ENCODE measurements around the gene CFAP73.
"Not testable (repeated sequence)": the region's sequence is repeated elsewhere in the genome, so short reads cannot be mapped to it uniquely, and the experiment has no call there.

CFAP73 gene

GRCh38 chr12:113138826-113139225 lies 10.7 kb upstream of the CFAP73 start:
- no peak overlapping the region for H3K4me3 ChIP-seq (ENCODE audit: low read depth, low read length)
- TF ChIP-seq POLR2A (IDR thresholded peaks at IDR 0.05; ENCODE audit: extremely low read depth, insufficient read length) (no peak), MAX (IDR thresholded peaks at IDR 0.05; ENCODE audit: low read depth, low read length) (no peak), MYC (IDR thresholded peaks at IDR 0.05; ENCODE audit: low read depth, low read length) (no peak), CTCF (IDR thresholded peaks at IDR 0.05; ENCODE audit: low read depth, low read length) (no peak)
- DNase-seq (ENCODE audit: low read depth): no peak

GRCh38 chr12:113140706-113141105 lies 8.8 kb upstream of the CFAP73 start:
- no peak for TF ChIP-seq MYC (IDR thresholded peaks at IDR 0.05; ENCODE audit: low read depth, low read length)
- no peak for TF ChIP-seq CTCF (IDR thresholded peaks at IDR 0.05; ENCODE audit: low read depth, low read length)
- H3K4me3 ChIP-seq (ENCODE audit: low read depth, low read length): no peak overlapping the region
- no peak for DNase-seq (ENCODE audit: low read depth)

- not testable (repeated sequence) for H3K4me3 ChIP-seq (ENCODE audit: low read depth, low read length); DNase-seq (ENCODE audit: low read depth)
Measured at GRCh38 chr12:113141716-113142115, 7.8 kb upstream of the CFAP73 start.

GRCh38 chr12:113142173-113142885 lies 7.2 kb upstream of the CFAP73 start:
- DNase-seq (ENCODE audit: low read depth): peak; percentile 66
- H3K4me3 ChIP-seq (ENCODE audit: low read depth, low read length): no peak overlapping the region
- TF ChIP-seq MAX (IDR thresholded peaks at IDR 0.05; ENCODE audit: low read depth, low read length) (no peak), POLR2A (IDR thresholded peaks at IDR 0.05; ENCODE audit: extremely low read depth, insufficient read length) (no peak), CTCF (IDR thresholded peaks at IDR 0.05; ENCODE audit: low read depth, low read length) (no peak), MYC (IDR thresholded peaks at IDR 0.05; ENCODE audit: low read depth, low read length) (no peak)

- H3K4me3 ChIP-seq (ENCODE audit: low read depth, low read length): no peak overlapping the region
- TF ChIP-seq CTCF (IDR thresholded peaks at IDR 0.05; ENCODE audit: low read depth, low read length): no peak
- TF ChIP-seq POLR2A (IDR thresholded peaks at IDR 0.05; ENCODE audit: extremely low read depth, insufficient read length): no peak
- no peak for TF ChIP-seq MYC (IDR thresholded peaks at IDR 0.05; ENCODE audit: low read depth, low read length)
- TF ChIP-seq MAX (IDR thresholded peaks at IDR 0.05; ENCODE audit: low read depth, low read length): no peak
- no peak for DNase-seq (ENCODE audit: low read depth)
Measured at GRCh38 chr12:113142886-113143332, 6.6 kb upstream of the CFAP73 start.

- no peak for DNase-seq (ENCODE audit: low read depth)
- TF ChIP-seq POLR2A (IDR thresholded peaks at IDR 0.05; ENCODE audit: extremely low read depth, insufficient read length): no peak
- no peak for TF ChIP-seq CTCF (IDR thresholded peaks at IDR 0.05; ENCODE audit: low read depth, low read length)
- TF ChIP-seq MAX (IDR thresholded peaks at IDR 0.05; ENCODE audit: low read depth, low read length): no peak
- no peak for TF ChIP-seq MYC (IDR thresholded peaks at IDR 0.05; ENCODE audit: low read depth, low read length)
Measured at GRCh38 chr12:113143959-113144358, 5.6 kb upstream of the CFAP73 start.

More at GRCh38 chr12:113143959-113144358, 5.6 kb upstream of the CFAP73 start:
- no peak overlapping the region for H3K4me3 ChIP-seq (ENCODE audit: low read depth, low read length)
